Measurements from ENCODE around the gene MACF1.
"Not testable (repeated sequence)": the region's sequence is repeated elsewhere in the genome, so short reads cannot be mapped to it uniquely, and the experiment has no call there.

The MACF1 gene

DNA sequence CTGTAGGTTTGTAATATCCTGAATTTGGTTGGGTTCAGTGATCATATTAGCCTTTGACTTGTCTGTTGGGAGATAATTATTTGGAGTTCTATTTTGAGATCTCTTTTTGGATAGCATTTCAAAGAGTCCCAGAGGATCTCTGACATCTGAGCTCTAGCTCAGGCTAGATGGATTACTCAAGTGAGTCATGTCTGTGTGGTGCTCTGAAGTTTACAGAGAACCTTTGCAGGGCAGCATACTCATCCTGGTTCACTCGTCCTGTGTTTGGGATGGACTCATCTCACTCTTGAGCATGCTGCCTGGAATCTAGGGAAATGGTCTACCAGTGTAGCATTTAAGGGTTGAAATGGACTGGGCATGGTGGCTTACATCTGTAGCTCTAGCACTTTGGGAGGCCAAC lies 257.6 kb downstream of the MACF1 start:
- no peak overlapping the region for H3K4me3 ChIP-seq (ENCODE audit: low read depth, low read length)
- in situ Hi-C loops (cut with HindIII; ENCODE audit: low sequenced_read_pairs), result no loop called here
- TF ChIP-seq, protein P1, sequence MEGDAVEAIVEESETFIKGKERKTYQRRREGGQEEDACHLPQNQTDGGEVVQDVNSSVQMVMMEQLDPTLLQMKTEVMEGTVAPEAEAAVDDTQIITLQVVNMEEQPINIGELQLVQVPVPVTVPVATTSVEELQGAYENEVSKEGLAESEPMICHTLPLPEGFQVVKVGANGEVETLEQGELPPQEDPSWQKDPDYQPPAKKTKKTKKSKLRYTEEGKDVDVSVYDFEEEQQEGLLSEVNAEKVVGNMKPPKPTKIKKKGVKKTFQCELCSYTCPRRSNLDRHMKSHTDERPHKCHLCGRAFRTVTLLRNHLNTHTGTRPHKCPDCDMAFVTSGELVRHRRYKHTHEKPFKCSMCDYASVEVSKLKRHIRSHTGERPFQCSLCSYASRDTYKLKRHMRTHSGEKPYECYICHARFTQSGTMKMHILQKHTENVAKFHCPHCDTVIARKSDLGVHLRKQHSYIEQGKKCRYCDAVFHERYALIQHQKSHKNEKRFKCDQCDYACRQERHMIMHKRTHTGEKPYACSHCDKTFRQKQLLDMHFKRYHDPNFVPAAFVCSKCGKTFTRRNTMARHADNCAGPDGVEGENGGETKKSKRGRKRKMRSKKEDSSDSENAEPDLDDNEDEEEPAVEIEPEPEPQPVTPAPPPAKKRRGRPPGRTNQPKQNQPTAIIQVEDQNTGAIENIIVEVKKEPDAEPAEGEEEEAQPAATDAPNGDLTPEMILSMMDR (IDR thresholded peaks at IDR 0.05; ENCODE audit: low read depth, low read length, missing control alignments), result no peak
- DNase-seq (ENCODE audit: low read depth), result no peak

DNA sequence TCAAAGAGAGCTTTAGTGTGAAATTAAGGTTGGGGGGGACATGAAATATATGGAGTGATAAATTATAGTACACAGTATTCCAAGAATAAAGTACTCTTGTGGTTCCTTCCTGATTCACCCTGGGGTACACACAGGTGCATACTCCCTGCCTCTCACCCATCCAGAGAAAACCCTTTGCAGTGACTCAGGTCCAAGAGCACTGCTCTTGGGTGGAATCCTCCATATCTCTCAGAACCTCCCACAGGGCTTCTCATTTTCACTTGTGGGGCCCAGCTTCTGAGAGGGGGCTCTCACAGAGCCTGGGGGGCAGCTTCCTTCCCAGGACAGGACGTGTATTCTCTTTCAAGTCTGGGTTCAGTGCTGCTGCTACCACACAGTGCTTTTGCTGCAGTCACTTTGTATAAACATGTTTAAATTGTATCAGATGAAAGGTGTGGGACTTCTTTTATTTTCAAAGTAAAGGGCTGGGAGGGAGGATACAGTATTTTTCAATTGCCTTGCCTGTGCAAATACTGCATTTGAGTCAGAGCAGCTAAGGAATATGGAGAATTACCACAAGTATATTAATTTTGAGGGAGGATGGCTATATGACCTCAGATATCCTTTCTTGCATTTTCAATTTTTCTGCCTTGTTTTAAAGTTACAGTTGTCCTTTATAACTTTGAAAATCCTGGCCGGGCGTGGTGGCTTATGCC lies 262.1 kb downstream of the MACF1 start:
- no peak for DNase-seq (ENCODE audit: low read depth)
- TF ChIP-seq, protein P1 (IDR thresholded peaks at IDR 0.05; ENCODE audit: low read depth, low read length, missing control alignments), result no peak
- in situ Hi-C loops (cut with HindIII; ENCODE audit: low sequenced_read_pairs), result no loop called here
- H3K4me3 ChIP-seq (ENCODE audit: low read depth, low read length), result no peak overlapping the region

DNA sequence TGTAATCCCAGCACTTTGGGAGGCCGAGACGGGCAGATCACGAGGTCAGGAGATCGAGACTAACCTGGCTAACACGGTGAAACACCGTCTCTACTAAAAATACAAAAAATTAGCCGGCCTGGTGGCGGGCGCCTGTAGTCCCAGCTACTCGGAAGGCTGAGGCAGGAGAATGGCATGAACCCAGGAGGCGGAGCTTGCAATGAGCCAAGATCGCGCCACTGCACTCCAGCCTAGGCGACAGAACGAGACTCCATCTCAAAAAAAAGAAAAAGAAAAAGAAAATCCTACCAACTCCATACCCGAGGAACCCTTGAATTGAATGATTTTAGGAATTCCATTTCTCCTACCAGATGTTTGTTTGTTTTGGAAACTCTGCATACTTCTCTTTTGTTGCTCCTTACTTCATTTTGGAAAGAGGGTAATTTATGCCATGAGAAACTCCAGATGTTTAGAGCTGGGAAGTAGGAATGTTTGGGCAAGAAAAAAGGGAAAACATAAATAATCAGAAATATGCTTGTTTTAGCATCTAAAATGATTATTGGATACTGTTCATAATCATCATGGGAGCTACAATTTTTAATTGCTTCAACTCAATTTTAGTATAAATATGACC lies 262.7 kb downstream of the MACF1 start:
- H3K4me3 ChIP-seq (ENCODE audit: low read depth, low read length); DNase-seq (ENCODE audit: low read depth); in situ Hi-C loops (cut with HindIII; ENCODE audit: low sequenced_read_pairs): not testable (repeated sequence)

DNA sequence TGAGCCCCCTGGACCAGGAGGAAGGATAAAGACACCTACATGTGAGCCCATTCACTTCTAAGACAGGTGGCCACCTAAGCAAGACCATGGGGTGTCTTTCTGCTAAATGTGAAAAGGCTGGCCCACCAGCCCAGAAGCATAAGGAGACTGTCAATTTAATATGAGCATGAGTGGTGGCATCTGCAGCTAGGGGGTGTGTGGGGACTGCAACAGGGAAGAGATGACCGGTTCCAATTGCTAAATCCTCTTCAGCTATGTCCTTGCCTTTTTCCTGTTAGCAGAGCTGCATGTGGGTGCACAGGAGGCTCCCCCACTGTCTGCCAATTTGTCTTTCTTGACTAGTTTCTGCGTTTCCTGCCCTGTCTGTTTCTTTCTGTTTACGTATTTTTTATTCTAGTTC lies 264.7 kb downstream of the MACF1 start:
- in situ Hi-C loops (cut with HindIII; ENCODE audit: low sequenced_read_pairs), result no loop called here
- no peak for DNase-seq (ENCODE audit: low read depth)
- no peak overlapping the region for H3K4me3 ChIP-seq (ENCODE audit: low read depth, low read length)
- TF ChIP-seq, protein P1 (IDR thresholded peaks at IDR 0.05; ENCODE audit: low read depth, low read length, missing control alignments), result no peak

DNA sequence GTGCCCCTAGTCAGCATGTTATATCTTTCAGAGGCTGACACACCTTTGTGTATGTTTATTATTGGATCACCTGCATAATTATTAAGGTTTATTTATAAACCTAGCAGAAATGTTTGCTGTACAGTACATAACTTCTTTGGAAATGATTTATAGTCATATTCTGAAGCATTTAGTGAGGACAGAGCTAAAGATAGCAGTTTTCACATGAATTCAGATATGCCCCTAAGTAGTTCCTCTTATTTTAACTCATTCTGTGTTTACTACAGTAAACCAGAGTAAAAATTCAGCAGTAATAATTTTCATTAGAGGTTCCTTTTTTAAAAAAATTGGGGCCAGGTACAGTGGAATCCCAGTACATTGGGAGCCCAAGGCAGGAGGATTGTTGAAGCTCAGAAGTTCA lies 265.5 kb downstream of the MACF1 start:
- no peak overlapping the region for H3K4me3 ChIP-seq (ENCODE audit: low read depth, low read length)
- TF ChIP-seq, protein P1 (IDR thresholded peaks at IDR 0.05; ENCODE audit: low read depth, low read length, missing control alignments), result no peak
- in situ Hi-C loops (cut with HindIII; ENCODE audit: low sequenced_read_pairs), result no loop called here

DNA sequence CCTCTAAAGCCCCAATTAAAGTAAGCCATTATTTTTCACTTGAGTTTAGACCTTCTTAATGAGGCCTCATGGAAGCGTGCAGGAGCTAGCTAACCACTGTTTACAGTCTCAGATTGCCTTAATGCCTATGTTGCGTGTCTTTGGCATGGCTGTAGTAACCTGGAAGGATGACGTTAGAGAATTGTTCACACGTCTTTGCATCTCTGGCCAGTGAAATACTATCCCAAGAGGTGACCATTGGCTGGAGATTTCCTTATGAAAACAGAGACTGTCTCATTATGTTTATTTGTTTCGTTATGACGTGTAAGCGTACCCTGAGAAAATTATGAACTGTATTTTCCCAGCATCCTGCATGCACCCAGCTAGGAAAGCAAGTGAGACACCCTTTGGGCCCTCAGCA lies 268.3 kb downstream of the MACF1 start:
- in situ Hi-C loops (cut with HindIII; ENCODE audit: low sequenced_read_pairs), result no loop called here
- TF ChIP-seq, protein P1 (IDR thresholded peaks at IDR 0.05; ENCODE audit: low read depth, low read length, missing control alignments), result no peak
- no peak overlapping the region for H3K4me3 ChIP-seq (ENCODE audit: low read depth, low read length)
- DNase-seq (ENCODE audit: low read depth), result no peak

More for the DNA sequence above, 265.5 kb downstream of the MACF1 start:
- no peak for DNase-seq (ENCODE audit: low read depth)

DNA sequence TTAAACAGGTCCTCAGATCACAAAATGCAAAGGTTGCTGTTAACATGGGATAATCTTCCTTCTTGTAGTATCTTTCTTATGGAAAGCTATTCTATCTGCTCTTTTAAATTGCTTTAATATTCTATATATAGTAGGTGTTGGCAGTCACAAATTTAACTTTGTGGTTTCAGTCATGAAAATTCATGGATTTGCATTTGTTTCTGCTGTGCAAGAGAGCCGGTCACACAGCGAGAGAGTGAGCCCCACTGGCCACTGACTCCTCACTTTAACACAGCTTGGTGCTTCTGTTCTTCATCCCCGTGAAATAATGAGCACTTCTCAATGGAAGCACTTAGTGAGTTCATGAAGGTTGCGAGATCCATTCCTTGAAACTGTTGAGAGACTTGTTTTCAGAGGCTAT lies 268.8 kb downstream of the MACF1 start:
- no peak for DNase-seq (ENCODE audit: low read depth)
- TF ChIP-seq, protein P1 (IDR thresholded peaks at IDR 0.05; ENCODE audit: low read depth, low read length, missing control alignments), result no peak
- H3K4me3 ChIP-seq (ENCODE audit: low read depth, low read length), result no peak overlapping the region
- in situ Hi-C loops (cut with HindIII; ENCODE audit: low sequenced_read_pairs), result no loop called here
